Esophagus squamous epithelium (tissue), 5 donors: ENCODE data around the gene CDK18. TPM values are rescaled to one million over a fixed set of nuclear protein-coding genes. Genes with fewer than 3 reads are reported as not detected.

Experiments used
- DNase-seq: peaks from one replicate; lab custom pipeline; 2025; lab: John Stamatoyannopoulos, UW
- H3K27ac ChIP-seq, 4 donors: fragments of 200-600 bp; sonication (generic); one replicate each; pipeline ENCODE4 v1.5.1; 2016 to 2019; ENCODE audit warnings: mild to moderate bottlenecking in 1 of 4
- H3K27me3 ChIP-seq, 4 donors: fragments of 200-600 bp; sonication (generic); 1 replicate in 3 of 4; 2 replicates in 1 of 4; pipeline versions ENCODE4 v1.5.1 to v1.6.0; 2017 to 2021; ENCODE audit warnings: antibody characterized with exemption in 1 of 4
- H3K36me3 ChIP-seq, 3 donors: fragments of 200-600 bp; sonication (generic); one replicate each; pipeline ENCODE4 v1.5.1; 2016 to 2019
- H3K4me1 ChIP-seq, 3 donors: fragments of 200-600 bp; sonication (generic); one replicate each; pipeline ENCODE4 v1.5.1; 2017 to 2019
- H3K4me3 ChIP-seq, 4 donors: fragments of 200-600 bp; sonication (generic); 1 replicate in 3 of 4; 2 replicates in 1 of 4; pipeline ENCODE4 v1.5.1; 2016 to 2019; ENCODE audit warnings: mild to moderate bottlenecking in 2 of 4, moderate library complexity in 1 of 4
- H3K9me3 ChIP-seq, 3 donors: fragments of 200-600 bp; sonication (generic); one replicate each; pipeline ENCODE4 v1.5.1; 2016 to 2019
- CTCF ChIP-seq, 6 experiments: fragments of 450-650 bp in 4 of 6; fragments of 200-600 bp in 2 of 6; sonication (generic) in 2 of 6; IDR thresholded peaks; one replicate each; pipeline ENCODE4 v1.5.1; 2016 to 2019; ENCODE audit warnings: antibody characterized with exemption in 6 of 6, mild to moderate bottlenecking in 4 of 6, moderate library complexity in 4 of 6
- POLR2A ChIP-seq, 4 donors: fragments of 450-650 bp; IDR thresholded peaks; one replicate each; pipeline ENCODE4 v1.6.1; 2017; ENCODE audit warnings: antibody characterized with exemption in 4 of 4, mild to moderate bottlenecking in 4 of 4, moderate library complexity in 3 of 4
- WGBS, 2 donors: methylation state at CpG; one replicate each; pipeline ENCODE4 v1.1.5; 2018; 5-methylcytosine and 5-hydroxymethylcytosine counted together
- intact Hi-C: fragments of 100-400 bp; cut with DNase I; formaldehyde crosslinking; loops from one replicate; pipeline ENCODE4 v1.15.0; 2022
- total RNA-seq, 4 donors: library from RNA; depleted of rRNA; stranded (reverse); fragments of >200 nt; gene quantifications; one replicate each; pipeline ENCODE4 v1.1.0, GENCODE V29; 2016
- donor health status: DM: yes; HTN: yes; CAD: no.

CDK18 gene
- total RNA-seq, 4 donors from 2014 or later: 2.5 to 10.7 (median 6.3) TPM

- no peak overlapping the region for H3K27ac ChIP-seq
- intact Hi-C loops: no loop called here
- TF ChIP-seq POLR2A (IDR thresholded peaks at IDR 0.05) (no peak), CTCF (IDR thresholded peaks at IDR 0.05) (no peak)
Measured at GRCh38 chr1:205568469-205569361, 64.2 kb downstream of the CDK18 start.

GRCh38 chr1:205569411-205570172, 65.1 kb downstream of the CDK18 start:
- H3K4me3 ChIP-seq: peak overlapping the region; percentile 7 to 67 (median 41)
- no peak for DNase-seq
- WGBS, 2 donors: 67% methylated on average over 2 of the region's 22 CpGs; no CpG with 5 or more reads in 1 of the 2 donors
- no peaks in the 10 kb centered on the region for H3K36me3 ChIP-seq
- no peak for TF ChIP-seq POLR2A (IDR thresholded peaks at IDR 0.05)
- no peak for TF ChIP-seq CTCF (IDR thresholded peaks at IDR 0.05)
- H3K9me3 ChIP-seq: no peaks in the 10 kb centered on the region
- H3K27me3 ChIP-seq: peaks cover 0 to 70% (median 1%) of the 10 kb centered on the region in 4 donors
- intact Hi-C loops: no loop called here
- peaks cover 3 to 25% (median 13%) of the 10 kb centered on the region in 3 donors for H3K4me1 ChIP-seq
- no peak overlapping the region for H3K27ac ChIP-seq

More at GRCh38 chr1:205568469-205569361, 64.2 kb downstream of the CDK18 start:
- Histone ChIP-seq H3K4me1 (peaks cover 7 to 33% (median 20%) of the 10 kb centered on the region in 3 donors), H3K9me3 (no peaks in the 10 kb centered on the region), H3K36me3 (no peaks in the 10 kb centered on the region), H3K4me3 (peak overlapping the region; percentile 7 to 67 (median 41)), H3K27me3 (peaks cover 0 to 76% (median 1%) of the 10 kb centered on the region in 4 donors)
- no peak for DNase-seq
- 8% methylated on average over 5 of the region's 90 CpGs; no CpG with 5 or more reads in 1 of the 2 donors for WGBS, 2 donors

GRCh38 chr1:205570173-205570501, 65.7 kb downstream of the CDK18 start:
- WGBS, 2 donors: 68 to 87% methylated on average over 6 to 7 of the region's 7 CpGs
- Histone ChIP-seq H3K27ac (no peak overlapping the region), H3K4me1 (peaks cover 3 to 23% (median 12%) of the 10 kb centered on the region in 3 donors), H3K9me3 (no peaks in the 10 kb centered on the region), H3K4me3 (no peak overlapping the region), H3K36me3 (no peaks in the 10 kb centered on the region), H3K27me3 (peaks cover 0 to 73% (median 1%) of the 10 kb centered on the region in 4 donors)
- TF ChIP-seq CTCF (IDR thresholded peaks at IDR 0.05): no peak
- no peak for TF ChIP-seq POLR2A (IDR thresholded peaks at IDR 0.05)
- DNase-seq: no peak
- intact Hi-C loops: no loop called here

- Histone ChIP-seq H3K9me3 (no peaks in the 10 kb centered on the region), H3K27me3 (peaks cover 0 to 77% (median 1%) of the 10 kb centered on the region in 4 donors), H3K36me3 (no peaks in the 10 kb centered on the region), H3K4me1 (peaks cover 3 to 18% (median 12%) of the 10 kb centered on the region in 3 donors), H3K4me3 (no peak overlapping the region), H3K27ac (no peak overlapping the region)
- TF ChIP-seq POLR2A (IDR thresholded peaks at IDR 0.05) (no peak), CTCF (IDR thresholded peaks at IDR 0.05) (no peak)
- no peak for DNase-seq
- intact Hi-C loops: no loop called here
- 69% methylated on average over 2 of the region's 2 CpGs for WGBS, 2 donors
Measured at GRCh38 chr1:205570796-205571537, 66.5 kb downstream of the CDK18 start.
